ENCODE measurements around the gene HAAO.

HAAO gene

DNA sequence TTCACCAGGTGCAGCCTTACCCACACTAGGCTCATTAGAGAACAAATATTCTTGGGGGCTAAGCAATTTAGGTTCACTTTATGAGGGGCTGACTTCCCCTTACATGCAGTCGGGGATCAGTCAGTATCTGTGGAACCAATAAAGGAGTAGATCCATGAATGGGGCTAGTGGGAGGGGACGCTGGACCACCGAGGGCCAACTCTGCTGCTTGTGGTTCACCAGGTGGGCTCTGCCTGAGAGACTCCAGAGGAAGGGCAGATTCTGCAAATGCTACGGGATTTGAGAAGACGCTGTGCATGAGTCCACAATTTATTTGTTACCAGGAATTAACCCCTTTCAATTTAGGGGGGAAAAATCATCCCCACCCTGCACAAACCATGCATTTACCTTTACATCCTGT lies 15.9 kb upstream of the HAAO start:
- DNase-seq (ENCODE audit: low read depth) = no peak
- no peak for TF ChIP-seq CTCF (IDR thresholded peaks at IDR 0.05; ENCODE audit: low read depth, low read length, missing control alignments)
- H3K4me3 ChIP-seq (ENCODE audit: low read depth, low read length) = no peak overlapping the region

GRCh38 chr2:42806786-42807185 lies 14.4 kb upstream of the HAAO start:
- no peak overlapping the region for H3K4me3 ChIP-seq (ENCODE audit: low read depth, low read length)
- DNase-seq (ENCODE audit: low read depth) = no peak
- TF ChIP-seq CTCF (IDR thresholded peaks at IDR 0.05; ENCODE audit: low read depth, low read length, missing control alignments) = no peak

DNA sequence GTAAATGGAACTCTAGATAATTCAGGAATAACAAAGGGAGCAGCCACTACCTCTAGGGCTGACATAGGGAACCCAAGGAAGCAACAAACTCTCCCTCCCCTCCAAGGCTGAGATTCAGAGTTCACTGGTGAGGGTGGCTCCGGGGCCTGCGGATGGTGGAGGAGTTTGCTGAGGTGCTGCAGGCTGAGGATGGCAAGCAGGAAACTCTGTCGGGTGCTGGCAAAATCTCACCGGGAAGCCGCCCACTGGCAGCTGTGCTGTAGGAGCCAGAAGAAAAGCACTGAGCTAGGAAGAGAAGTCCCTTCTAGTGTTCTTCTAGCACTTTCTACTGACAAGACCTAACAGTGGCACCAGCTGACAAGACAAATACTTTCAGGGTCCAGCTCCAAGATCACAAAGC lies 12.5 kb upstream of the HAAO start:
- no peak overlapping the region for H3K4me3 ChIP-seq (ENCODE audit: low read depth, low read length)
- no peak for TF ChIP-seq CTCF (IDR thresholded peaks at IDR 0.05; ENCODE audit: low read depth, low read length, missing control alignments)
- DNase-seq (ENCODE audit: low read depth) = no peak

DNA sequence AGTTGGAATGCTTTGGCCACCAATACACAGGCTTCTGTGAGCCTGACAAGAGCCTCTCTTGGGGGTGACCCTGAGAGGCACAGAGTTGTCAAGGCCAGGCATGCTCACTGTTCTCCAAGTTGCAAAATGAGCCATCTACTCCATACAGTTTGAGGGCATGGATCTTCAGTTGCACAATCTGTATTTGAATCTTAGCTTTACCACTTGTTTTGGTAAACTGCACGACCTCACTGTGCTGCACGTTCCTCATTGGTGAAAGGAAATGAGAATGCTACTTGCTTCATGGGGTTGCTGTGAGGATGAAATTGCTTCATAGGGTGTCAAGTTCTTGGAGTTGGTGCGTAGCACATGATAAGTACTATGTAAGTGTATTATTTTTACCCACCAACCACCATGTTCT lies 12.0 kb upstream of the HAAO start:
- TF ChIP-seq CTCF (IDR thresholded peaks at IDR 0.05; ENCODE audit: low read depth, low read length, missing control alignments) = no peak
- DNase-seq (ENCODE audit: low read depth) = no peak
- H3K4me3 ChIP-seq (ENCODE audit: low read depth, low read length) = no peak overlapping the region

- no peak for DNase-seq (ENCODE audit: low read depth)
- H3K4me3 ChIP-seq (ENCODE audit: low read depth, low read length) = no peak overlapping the region
- no peak for TF ChIP-seq CTCF (IDR thresholded peaks at IDR 0.05; ENCODE audit: low read depth, low read length, missing control alignments)
These were observed 9.8 kb upstream of the HAAO start for GRCh38 chr2:42802150-42802549.

GRCh38 chr2:42801381-42801780 lies 9.0 kb upstream of the HAAO start:
- DNase-seq (ENCODE audit: low read depth) = no peak
- no peak overlapping the region for H3K4me3 ChIP-seq (ENCODE audit: low read depth, low read length)
- no peak for TF ChIP-seq CTCF (IDR thresholded peaks at IDR 0.05; ENCODE audit: low read depth, low read length, missing control alignments)

DNA sequence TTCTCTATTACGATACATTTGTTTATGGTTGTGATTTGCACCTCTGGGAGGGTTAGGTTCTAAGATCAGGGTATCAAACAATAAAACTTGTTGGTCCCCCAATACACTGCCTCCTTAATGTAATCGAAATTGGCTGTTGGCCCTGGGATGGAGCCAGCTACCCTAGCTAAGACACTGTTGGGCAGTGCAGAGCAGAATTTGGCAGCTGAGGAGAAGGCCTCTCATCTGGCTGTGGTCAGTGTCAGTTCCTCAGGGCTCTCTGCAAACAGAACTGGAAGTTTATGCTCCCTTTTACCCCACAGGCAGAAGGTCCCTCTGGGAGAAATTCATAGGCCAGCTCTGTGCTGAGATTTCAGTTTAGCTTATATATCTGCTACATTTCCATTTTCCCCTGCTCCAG lies 8.6 kb upstream of the HAAO start:
- TF ChIP-seq CTCF (IDR thresholded peaks at IDR 0.05; ENCODE audit: low read depth, low read length, missing control alignments) = no peak
- DNase-seq (ENCODE audit: low read depth) = no peak
- H3K4me3 ChIP-seq (ENCODE audit: low read depth, low read length) = no peak overlapping the region
